Measurements from ENCODE around the gene USP17L15.
"Not testable (repeated sequence)": the region's sequence is repeated elsewhere in the genome, so short reads cannot be mapped to it uniquely, and the experiment has no call there.

Gene USP17L15, protein sequence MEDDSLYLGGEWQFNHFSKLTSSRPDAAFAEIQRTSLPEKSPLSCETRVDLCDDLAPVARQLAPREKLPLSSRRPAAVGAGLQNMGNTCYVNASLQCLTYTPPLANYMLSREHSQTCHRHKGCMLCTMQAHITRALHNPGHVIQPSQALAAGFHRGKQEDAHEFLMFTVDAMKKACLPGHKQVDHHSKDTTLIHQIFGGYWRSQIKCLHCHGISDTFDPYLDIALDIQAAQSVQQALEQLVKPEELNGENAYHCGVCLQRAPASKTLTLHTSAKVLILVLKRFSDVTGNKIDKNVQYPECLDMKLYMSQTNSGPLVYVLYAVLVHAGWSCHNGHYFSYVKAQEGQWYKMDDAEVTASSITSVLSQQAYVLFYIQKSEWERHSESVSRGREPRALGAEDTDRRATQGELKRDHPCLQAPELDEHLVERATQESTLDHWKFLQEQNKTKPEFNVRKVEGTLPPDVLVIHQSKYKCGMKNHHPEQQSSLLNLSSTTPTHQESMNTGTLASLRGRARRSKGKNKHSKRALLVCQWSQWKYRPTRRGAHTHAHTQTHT

DNA sequence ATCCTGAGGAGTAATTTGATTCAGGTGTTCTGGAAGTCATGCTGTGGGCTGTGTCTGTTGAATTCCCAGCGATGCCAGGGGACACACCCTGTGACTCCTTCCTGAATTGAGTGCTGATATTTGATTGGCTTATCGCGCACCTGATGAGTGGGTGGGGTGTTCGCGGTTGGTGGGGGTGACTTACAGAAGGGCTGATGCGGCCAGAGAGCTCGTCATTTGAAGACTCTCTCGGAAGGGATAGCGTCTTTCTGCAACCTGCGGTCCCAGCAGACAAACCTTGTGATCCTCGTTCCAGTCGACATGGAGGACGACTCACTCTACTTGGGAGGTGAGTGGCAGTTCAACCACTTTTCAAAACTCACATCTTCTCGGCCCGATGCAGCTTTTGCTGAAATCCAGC is at the start of gene USP17L15:
Gene USP17L15, plus strand, starts transcription at position 301 of the 400 bp plus-strand sequence. Its CDS starts 0 bp downstream, at position 301.
- not testable (repeated sequence) for DNase-seq (ENCODE audit: low read depth)

DNA sequence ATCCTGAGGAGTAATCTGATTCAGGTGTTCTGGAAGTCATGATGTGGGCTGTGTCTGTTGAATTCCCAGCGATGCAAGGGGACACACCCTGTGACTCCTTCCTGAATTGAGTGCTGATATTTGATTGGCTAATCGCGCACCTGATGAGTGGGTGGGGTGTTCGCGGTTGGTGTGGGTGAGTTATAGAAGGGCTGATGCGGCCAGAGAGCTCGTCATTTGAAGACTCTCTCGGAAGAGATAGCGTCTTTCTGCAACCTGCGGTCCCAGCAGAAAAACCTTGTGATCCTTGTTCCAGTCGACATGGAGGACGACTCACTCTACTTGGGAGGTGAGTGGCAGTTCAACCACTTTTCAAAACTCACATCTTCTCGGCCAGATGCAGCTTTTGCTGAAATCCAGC is 23.8 kb upstream of the USP17L15 start, which contains the start of gene USP17L10:
Gene USP17L10, plus strand, starts transcription at position 301 of the 400 bp plus-strand sequence. Its CDS starts 0 bp downstream, at position 301.
- DNase-seq (ENCODE audit: low read depth) = not testable (repeated sequence)

DNA sequence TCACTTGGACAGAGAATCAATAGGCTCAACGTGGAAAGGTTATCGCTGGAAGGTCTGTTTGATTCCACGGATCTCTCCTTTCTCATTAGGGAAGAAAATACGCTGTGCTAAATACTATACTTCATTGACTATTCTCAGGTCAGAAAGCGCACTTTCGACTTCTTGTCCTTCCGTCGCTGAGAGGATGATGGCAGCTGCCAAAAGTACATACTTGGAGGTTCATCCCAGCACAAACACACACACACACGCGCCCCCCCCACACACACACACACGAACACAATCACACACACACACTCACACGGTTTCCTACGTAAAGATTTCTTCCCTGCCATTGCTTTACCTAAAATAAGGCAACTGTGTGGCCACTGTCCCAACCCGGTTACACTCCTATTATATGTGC is 19.5 kb upstream of the USP17L15 start:
- not testable (repeated sequence) for DNase-seq (ENCODE audit: low read depth)

DNA sequence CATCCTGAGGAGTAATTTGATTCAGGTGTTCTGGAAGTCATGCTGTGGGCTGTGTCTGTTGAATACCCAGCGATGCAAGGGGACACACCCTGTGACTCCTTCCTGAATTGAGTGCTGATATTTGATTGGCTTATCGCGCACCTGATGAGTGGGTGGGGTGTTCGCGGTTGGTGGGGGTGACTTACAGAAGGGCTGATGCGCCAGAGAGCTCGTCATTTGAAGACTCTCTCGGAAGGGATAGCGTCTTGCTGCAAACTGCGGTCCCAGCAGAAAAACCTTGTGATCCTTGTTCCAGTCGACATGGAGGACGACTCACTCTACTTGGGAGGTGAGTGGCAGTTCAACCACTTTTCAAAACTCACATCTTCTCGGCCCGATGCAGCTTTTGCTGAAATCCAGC is 19.1 kb upstream of the USP17L15 start, which contains the start of gene USP17L11:
Gene USP17L11, plus strand, starts transcription at position 301 of the 400 bp plus-strand sequence. Its CDS starts 0 bp downstream, at position 301.
- DNase-seq (ENCODE audit: low read depth) = not testable (repeated sequence)

DNA sequence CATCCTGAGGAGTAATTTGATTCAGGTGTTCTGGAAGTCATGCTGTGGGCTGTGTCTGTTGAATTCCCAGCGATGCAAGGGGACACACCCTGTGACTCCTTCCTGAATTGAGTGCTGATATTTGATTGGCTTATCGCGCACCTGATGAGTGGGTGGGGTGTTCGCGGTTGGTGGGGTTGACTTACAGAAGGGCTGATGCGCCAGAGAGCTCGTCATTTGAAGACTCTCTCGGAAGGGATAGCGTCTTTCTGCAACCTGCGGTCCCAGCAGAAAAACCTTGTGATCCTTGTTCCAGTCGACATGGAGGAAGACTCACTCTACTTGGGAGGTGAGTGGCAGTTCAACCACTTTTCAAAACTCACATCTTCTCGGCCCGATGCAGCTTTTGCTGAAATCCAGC is 14.3 kb upstream of the USP17L15 start, which contains the start of gene USP17L12:
Gene USP17L12, plus strand, starts transcription at position 301 of the 400 bp plus-strand sequence. Its CDS starts 0 bp downstream, at position 301.
- DNase-seq (ENCODE audit: low read depth) = not testable (repeated sequence)

DNA sequence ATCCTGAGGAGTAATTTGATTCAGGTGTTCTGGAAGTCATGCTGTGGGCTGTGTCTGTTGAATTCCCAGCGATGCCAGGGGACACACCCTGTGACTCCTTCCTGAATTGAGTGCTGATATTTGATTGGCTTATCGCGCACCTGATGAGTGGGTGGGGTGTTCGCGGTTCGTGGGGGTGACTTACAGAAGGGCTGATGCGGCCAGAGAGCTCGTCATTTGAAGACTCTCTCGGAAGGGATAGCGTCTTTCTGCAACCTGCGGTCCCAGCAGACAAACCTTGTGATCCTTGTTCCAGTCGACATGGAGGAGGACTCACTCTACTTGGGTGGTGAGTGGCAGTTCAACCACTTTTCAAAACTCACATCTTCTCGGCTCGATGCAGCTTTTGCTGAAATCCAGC is 9.6 kb upstream of the USP17L15 start, which contains the start of gene USP17L13:
Gene USP17L13, plus strand, starts transcription at position 301 of the 400 bp plus-strand sequence. Its CDS starts 0 bp downstream, at position 301.
- not testable (repeated sequence) for DNase-seq (ENCODE audit: low read depth)

DNA sequence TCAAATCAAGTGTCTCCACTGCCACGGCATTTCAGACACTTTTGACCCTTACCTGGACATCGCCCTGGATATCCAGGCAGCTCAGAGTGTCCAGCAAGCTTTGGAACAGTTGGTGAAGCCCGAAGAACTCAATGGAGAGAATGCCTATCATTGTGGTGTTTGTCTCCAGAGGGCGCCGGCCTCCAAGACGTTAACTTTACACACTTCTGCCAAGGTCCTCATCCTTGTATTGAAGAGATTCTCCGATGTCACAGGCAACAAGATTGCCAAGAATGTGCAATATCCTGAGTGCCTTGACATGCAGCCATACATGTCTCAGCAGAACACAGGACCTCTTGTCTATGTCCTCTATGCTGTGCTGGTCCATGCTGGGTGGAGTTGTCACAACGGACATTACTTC is 3.9 kb upstream of the USP17L15 start:
- DNase-seq (ENCODE audit: low read depth) = not testable (repeated sequence)

DNA sequence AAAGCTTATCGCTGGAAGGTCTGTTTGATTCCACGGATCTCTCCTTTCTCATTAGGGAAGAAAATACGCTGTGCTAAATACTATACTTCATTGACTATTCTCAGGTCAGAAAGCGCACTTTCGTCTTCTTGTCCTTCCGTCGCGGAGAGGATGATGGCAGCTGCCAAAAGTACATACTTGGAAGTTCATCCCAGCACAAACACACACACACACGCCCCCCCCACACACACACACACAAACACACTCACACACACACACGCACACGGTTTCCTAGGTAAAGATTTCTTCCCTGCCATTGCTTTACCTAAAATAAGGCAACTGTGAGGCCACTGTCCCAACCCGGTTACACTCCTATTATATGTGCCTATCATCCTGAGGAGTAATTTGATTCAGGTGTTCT is 4.3 kb downstream of the USP17L15 start:
- DNase-seq (ENCODE audit: low read depth) = not testable (repeated sequence)

DNA sequence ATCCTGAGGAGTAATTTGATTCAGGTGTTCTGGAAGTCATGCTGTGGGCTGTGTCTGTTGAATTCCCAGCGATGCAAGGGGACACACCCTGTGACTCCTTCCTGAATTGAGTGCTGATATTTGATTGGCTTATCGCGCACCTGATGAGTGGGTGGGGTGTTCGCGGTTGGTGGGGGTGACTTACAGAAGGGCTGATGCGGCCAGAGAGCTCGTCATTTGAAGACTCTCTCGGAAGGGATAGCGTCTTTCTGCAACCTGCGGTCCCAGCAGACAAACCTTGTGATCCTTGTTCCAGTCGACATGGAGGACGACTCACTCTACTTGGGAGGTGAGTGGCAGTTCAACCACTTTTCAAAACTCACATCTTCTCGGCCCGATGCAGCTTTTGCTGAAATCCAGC is 9.4 kb downstream of the USP17L15 start, which contains the start of gene USP17L17:
Gene USP17L17, plus strand, starts transcription at position 301 of the 400 bp plus-strand sequence. Its CDS starts 0 bp downstream, at position 301.
- DNase-seq (ENCODE audit: low read depth) = not testable (repeated sequence)

DNA sequence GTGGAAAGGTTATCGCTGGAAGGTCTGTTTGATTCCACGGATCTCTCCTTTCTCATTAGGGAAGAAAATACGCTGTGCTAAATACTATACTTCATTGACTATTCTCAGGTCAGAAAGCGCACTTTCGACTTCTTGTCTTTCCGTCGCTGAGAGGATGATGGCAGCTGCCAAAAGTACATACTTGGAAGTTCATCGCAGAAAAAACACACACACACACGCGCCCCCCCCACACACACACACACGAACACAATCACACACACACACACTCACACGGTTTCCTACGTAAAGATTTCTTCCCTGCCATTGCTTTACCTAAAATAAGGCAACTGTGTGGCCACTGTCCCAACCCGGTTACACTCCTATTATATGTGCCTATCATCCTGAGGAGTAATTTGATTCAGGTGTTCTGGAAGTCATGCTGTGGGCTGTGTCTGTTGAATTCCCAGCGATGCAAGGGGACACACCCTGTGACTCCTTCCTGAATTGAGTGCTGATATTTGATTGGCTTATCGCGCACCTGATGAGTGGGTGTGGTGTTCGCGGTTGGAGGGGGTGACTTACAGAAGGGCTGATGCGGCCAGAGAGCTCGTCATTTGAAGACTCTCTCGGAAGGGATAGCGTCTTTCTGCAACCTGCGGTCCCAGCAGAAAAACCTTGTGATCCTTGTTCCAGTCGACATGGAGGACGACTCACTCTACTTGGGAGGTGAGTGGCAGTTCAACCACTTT is 13.9 kb downstream of the USP17L15 start, which contains the start of gene USP17L18:
Gene USP17L18, plus strand, starts transcription at position 678 of the 728 bp plus-strand sequence. Its CDS starts 0 bp downstream, at position 678.
- not testable (repeated sequence) for DNase-seq (ENCODE audit: low read depth)

DNA sequence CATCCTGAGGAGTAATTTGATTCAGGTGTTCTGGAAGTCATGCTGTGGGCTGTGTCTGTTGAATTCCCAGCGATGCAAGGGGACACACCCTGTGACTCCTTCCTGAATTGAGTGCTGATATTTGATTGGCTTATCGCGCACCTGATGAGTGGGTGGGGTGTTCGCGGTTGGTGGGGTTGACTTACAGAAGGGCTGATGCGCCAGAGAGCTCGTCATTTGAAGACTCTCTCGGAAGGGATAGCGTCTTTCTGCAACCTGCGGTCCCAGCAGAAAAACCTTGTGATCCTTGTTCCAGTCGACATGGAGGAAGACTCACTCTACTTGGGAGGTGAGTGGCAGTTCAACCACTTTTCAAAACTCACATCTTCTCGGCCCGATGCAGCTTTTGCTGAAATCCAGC is 18.9 kb downstream of the USP17L15 start, which contains the start of gene USP17L19:
Gene USP17L19, plus strand, starts transcription at position 301 of the 400 bp plus-strand sequence. Its CDS starts 0 bp downstream, at position 301.
- not testable (repeated sequence) for DNase-seq (ENCODE audit: low read depth)

DNA sequence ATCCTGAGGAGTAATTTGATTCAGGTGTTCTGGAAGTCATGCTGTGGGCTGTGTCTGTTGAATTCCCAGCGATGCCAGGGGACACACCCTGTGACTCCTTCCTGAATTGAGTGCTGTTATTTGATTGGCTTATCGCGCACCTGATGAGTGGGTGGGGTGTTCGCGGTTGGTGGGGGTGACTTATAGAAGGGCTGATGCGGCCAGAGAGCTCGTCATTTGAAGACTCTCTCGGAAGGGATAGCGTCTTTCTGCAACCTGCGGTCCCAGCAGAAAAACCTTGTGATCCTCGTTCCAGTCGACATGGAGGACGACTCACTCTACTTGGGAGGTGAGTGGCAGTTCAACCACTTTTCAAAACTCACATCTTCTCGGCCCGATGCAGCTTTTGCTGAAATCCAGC is 23.6 kb downstream of the USP17L15 start, which contains the start of gene USP17L20:
Gene USP17L20, plus strand, starts transcription at position 301 of the 400 bp plus-strand sequence. Its CDS starts 0 bp downstream, at position 301.
- not testable (repeated sequence) for DNase-seq (ENCODE audit: low read depth)

DNA sequence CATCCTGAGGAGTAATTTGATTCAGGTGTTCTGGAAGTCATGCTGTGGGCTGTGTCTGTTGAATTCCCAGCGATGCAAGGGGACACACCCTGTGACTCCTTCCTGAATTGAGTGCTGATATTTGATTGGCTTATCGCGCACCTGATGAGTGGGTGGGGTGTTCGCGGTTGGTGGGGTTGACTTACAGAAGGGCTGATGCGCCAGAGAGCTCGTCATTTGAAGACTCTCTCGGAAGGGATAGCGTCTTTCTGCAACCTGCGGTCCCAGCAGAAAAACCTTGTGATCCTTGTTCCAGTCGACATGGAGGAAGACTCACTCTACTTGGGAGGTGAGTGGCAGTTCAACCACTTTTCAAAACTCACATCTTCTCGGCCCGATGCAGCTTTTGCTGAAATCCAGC is 28.4 kb downstream of the USP17L15 start, which contains the start of gene USP17L21:
Gene USP17L21, plus strand, starts transcription at position 301 of the 400 bp plus-strand sequence. Its CDS starts 0 bp downstream, at position 301.
- DNase-seq (ENCODE audit: low read depth) = not testable (repeated sequence)

DNA sequence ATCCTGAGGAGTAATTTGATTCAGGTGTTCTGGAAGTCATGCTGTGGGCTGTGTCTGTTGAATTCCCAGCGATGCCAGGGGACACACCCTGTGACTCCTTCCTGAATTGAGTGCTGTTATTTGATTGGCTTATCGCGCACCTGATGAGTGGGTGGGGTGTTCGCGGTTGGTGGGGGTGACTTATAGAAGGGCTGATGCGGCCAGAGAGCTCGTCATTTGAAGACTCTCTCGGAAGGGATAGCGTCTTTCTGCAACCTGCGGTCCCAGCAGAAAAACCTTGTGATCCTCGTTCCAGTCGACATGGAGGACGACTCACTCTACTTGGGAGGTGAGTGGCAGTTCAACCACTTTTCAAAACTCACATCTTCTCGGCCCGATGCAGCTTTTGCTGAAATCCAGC is 33.1 kb downstream of the USP17L15 start, which contains the start of gene USP17L22:
Gene USP17L22, plus strand, starts transcription at position 301 of the 400 bp plus-strand sequence. Its CDS starts 0 bp downstream, at position 301.
- DNase-seq (ENCODE audit: low read depth) = not testable (repeated sequence)

DNA sequence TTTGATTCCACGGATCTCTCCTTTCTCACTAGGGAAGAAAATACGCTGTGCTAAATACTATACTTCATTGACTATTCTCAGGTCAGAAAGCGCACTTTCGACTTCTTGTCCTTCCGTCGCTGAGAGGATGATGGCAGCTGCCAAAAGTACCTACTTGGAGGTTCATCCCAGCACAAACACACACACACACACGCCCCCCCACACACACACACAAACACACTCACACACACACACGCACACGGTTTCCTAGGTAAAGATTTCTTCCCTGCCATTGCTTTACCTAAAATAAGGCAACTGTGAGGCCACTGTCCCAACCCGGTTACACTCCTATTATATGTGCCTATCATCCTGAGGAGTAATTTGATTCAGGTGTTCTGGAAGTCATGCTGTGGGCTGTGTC is 37.5 kb downstream of the USP17L15 start:
- DNase-seq (ENCODE audit: low read depth) = not testable (repeated sequence)

Measured in stimulated activated CD4-positive, alpha-beta T cell treated with anti-CD3 and anti-CD28 coated beads, Interleukin-2, amount 100 ng/mL, for 4 hours (primary cell).